ENCODE results near the gene NRCAM.
"Not testable (repeated sequence)": the region's sequence is repeated elsewhere in the genome, so short reads cannot be mapped to it uniquely, and the experiment has no call there.

Gene NRCAM

DNA sequence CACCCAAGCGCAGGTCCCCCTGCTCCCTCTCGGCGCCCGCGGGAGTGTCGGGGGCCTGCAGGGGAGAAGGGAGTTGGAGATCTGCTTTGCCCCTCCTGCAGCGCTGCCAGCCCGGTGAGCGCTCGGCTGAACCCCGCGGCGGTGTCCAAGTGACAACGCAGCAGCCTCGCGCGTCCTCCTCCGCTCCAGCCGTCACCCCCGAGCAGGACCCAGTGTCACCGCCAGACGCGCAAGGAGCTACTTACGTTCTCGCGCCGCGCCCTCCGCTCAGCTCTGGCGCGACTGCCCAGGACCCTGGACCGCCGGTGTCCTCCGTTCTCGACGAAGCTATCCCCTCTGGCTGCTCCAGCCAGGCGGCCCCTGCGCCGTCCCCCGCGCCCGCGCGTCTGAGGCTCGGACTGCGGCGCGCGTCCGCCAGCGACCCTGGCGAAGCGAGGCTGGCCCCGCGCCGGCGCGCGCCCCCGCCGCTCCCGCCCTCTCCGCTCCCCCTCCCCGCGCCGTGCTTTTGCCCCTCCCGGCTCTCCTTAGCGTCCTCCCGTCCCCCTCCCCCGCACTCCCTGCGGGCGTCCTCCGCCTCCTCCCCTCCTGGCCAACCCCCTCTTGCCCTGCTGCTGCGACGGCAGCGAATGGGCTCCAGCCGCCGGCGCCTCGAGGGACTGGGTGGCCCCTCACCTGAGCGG is at the start of gene NRCAM:
NRCAM (minus strand) TSS at position 439 of the 680 bp plus-strand sequence. CDS start 216,372 bp downstream, outside the sequence.
- DNase-seq (ENCODE audit: low read depth in 2 of 2): no peak

DNA sequence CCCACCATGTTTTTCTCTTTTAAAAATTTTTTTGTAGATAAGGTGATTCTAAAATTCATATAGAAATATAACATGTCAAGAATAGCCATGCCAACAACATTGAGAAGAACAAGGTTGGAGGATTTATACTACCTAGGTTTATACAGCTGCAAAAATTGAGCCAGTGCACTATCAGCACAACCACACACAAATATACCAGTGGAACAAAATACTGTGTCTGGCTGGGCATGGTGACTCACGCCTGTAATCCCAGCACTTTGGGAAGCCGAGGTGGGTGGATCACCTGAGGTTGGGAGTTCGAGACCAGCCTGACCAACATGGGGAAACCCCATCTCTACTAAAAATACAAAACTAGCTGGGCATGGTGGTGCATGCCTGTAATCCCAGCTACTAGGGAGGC is 48.3 kb upstream of the NRCAM start:
- DNase-seq (ENCODE audit: low read depth in 2 of 2): not testable (repeated sequence)

DNA sequence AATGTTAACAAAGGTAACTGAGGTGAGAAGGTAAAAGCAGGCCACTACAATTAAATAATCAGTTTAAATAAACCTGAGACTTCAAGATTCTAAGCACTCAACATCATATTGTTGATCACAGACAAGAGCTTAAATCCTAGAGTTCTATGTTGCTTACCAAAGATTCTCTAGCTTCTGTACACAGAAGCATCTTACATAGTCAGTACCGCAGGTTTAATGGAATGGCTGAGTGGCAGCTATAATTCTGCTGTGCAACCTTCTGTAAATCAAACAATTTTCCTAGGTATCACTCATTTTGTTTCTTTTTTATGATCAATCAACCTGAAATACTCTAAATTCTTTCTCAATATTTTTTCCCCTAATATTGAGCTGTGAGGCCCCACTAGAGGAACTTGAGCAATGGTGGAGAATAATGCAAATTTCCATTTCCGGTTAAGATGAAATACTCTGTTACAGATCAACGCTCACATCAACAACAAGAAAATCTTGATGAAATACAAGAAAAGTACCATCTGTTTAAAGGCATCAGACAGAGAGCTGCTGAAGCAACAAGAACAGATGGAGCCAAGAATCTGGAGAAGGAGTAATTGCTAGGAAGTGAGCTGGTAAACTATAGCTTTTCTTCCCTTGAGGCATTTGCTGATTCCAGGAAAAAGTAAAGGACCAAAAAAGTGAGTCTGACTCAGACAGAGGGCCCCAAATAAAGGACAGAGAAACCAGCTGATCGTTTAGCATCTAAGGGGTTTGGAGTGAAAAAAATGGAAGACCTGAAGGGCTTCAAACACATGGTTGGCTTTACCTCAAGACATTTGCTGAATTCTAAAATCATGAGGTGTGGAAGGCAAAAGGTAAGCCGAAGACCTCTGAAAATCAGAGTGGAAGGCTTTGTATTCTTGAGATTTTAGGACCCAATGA is 47.1 kb upstream of the NRCAM start:
- no peak for DNase-seq (ENCODE audit: low read depth in 2 of 2)

DNA sequence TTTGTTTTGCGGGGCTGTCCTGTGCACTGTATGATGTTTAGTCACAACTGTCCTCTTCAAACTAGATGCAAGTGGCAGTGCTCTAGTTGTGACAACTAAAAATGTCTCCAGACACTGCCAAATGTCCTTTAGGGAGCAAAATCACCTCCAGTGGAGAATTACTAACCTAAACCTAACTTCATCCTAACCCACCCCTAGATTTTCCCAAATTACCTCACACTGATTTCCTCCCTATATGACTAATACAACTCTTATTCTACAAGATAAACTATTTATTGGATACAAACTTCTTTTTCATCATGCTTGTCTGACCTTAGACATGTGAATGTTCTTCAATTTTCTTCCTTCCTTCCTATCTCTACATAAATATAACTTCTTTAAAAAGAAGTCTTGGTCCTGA is 43.3 kb upstream of the NRCAM start:
- no peak for DNase-seq (ENCODE audit: low read depth in 2 of 2)

DNA sequence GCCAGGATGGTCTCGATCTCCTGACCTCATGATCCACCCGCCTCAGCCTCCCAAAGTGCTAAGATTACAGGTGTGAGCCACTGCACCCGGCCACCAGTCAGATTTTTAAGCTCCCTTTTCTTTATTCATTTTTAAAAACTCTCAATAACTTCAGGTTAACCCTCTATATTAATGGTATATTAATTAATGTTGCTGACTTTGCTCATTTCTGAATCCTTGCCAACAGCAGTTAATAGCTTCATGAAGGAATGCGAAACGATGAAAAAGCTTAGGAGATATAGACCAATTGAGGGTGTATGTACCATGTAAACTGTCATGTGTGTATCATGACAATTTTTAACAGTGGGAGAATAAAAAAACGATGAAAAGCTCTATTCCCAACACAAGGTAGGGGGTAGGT is 42.2 kb upstream of the NRCAM start:
- DNase-seq (ENCODE audit: low read depth in 2 of 2): no peak

DNA sequence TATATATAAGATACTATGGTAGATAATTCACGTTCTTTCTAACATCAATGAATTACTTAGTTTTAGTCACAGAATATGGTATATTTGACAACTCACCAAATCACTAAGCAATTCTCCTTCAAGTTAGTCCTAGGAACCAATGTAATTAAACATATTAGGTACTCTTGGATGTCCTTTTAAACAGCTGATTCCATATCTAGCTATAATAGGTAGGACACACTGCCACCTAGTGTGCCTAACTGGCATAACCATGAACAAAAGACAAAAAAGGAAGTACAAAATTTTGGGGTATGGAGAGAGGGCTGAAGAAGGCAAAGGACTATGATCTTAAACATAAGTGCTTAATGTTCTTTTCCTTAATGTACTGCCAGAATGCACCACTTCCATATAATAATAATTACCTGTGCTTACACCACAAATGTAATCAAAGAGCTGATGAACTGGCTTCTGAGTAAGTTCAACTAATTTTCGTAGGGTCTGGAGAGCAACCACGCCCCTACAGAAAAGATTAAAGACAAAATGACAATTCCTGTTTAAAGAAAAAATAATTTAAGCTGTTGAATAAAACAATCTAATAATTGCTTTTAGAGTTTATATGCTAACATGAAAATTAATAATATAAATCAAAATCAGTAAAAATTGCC is 41.0 kb upstream of the NRCAM start:
- DNase-seq (ENCODE audit: low read depth in 2 of 2): peak in 1 of 2 donors; percentile 4

DNA sequence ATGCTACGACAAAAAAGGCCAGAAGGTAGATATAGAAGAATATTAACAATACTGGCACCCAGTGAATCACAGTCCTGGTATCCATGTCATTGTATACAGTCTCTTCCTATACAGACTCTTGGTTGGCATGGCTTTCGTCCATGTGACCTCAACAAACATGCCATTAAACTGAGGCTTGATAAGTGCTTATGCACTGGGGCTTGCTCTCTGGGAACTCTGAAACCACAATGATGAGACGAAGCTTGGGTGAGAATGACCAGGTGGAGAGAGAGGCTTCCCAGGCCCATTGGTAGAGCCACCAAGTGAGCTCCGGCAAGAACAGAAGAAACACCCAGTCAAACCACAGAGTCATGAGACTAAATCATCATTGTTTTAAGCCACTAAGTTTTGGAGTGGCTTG is 36.5 kb upstream of the NRCAM start:
- no peak for DNase-seq (ENCODE audit: low read depth in 2 of 2)

DNA sequence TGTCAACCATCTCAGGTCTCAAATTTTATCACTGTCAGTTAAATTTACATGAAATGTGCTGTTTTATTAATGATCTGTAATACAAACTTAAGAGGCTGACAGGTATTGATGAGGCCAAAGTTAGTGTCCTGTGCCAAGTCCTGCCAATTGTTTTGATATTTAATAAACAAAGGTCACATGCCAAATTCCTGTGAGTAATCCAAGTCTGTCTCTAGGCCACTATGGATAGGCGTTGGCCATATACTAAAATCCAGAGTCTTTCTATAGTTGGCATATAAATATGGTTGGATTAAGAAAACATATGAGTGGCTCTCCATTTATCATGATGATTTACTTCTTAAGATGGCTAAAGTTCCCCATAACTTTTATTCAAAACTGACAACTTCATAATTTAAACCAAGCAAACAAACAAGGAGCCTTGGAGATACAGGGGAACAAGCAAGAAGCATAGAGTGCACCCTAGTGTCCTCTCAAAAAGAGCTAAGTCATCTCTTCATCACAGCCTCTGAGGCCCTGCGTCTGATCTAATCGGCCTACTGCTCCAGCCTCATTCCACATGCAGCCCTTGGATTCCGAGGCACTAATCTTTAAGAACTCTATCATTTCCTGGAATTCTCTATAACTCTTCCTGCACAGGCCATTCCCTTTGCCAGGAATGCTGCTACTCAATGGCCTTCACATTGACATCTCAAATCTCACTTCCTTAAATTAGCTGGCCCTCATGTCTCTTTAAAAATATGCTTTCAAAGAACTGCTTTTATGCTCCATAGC is 32.7 kb upstream of the NRCAM start:
- no peak for DNase-seq (ENCODE audit: low read depth in 2 of 2)

DNA sequence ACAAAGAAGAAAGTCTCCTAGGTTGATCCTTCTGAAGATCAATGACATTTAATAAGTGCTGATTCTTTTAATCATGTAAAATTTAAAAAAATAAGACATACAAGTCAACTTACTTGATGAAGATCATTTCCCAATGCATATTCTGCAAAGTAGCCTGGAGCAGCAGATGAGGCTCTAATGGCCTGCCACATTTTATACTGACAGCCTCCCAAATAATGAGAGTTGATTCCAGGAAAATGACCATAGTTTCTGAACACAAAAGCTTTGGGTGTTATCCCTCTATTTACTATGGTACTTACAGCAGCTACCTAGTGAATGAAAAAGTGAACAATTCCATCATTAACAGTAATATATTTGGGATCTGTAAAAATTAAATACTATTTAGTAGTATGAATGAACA is 31.4 kb upstream of the NRCAM start:
- DNase-seq (ENCODE audit: low read depth in 2 of 2): no peak

DNA sequence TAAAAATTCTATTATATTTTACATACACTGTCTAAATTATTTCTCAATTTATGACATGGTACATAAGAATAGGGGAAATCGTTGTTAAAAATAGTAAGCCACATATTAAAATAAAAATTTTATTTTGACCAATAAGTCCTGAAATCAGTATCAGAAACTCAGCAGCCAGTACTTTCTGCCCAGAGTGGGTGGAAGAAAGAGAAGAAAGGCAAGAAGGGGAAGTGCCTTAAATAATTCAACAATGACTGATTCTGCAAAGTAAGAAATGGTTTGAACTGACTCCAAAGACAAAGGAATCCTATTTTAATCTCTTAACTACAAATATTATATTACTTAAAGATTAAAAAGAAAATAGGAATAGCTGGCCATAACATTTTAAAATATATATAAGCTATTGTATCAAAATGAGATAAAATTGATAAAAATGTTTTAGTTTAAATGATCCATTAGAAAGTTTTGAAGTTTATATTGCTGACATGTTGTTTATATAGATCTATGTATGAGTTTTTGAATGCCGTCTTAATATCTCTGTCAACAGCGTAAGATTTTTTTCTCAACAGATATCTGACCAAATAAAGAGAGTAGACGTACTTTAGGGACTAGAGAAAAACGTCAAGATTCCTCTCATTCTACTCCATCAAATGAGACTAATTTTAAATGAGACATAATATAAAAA is 30.2 kb upstream of the NRCAM start:
- DNase-seq (ENCODE audit: low read depth in 2 of 2): no peak

DNA sequence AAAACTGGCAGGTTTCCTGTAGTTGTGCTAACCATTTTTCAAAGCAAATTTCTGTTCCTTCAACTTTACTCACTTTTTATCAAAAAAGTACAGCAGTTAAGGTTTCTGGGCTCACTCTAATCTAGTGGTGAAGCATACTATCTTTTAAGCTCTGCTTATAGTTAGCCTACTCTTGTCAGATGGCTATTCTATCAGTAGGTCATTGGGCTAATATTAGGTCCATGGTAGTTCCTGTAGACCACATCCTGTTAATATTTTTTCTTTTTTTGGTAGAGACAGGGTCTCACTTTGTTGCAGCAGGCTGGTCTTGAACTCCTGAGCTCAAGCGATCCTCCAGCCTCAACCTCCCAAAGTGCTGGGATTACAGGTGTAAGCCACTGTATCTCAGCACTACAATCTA is 27.9 kb upstream of the NRCAM start:
- DNase-seq (ENCODE audit: low read depth in 2 of 2): no peak

DNA sequence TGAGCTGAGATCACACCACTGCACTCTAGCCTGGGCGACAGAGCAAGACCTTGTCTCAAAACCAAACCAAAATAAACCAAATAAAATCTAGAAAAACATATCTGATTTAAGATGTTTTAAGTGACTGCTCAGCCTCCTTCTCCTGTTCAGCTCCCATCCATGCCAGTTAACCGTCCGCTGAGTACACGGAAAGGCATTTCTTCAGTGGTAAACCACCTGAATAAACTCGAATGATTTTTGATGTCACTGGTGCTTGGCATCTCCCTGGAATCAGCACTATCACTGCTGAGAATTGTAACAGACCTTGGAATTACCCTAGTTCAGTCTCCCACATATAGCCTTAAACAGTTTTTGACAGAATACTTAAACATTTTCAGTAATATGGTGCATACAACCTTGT is 24.1 kb upstream of the NRCAM start:
- DNase-seq (ENCODE audit: low read depth in 2 of 2): no peak

DNA sequence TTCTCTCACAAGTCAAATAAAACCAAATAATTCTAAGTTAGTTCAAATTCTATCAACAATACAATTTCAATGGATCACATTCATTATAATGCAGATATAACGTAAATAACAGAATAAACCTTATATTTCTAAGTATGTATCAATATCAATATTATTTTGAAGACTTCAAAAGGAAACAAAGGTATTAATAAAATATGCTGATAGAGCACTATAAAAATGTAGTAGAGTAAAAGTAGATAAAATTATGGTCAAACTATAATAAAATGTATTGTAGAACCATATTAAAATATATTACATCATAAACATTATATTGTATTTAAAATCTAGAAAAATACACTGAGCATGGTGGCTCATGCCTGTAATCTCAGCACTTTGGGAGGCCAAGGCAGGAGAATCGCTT is 23.5 kb upstream of the NRCAM start:
- DNase-seq (ENCODE audit: low read depth in 2 of 2): no peak

DNA sequence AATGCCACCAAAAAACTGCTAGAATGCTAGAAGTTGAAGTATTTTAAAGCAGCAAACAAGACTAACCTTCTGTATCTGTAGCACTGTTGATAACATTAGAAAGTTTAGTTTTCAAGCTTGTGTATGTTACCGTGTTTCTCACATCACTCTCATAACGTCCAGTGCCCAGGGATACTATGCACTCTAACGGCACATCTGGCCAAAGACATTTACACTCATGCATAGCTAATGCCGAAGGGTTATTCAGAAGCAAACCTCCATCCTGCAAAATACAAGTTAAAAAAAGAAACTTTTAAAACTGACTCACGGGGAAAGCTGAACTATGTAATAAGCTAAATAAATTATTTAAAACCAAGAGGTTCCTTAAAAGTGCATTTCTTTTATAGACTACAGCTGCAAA is 22.9 kb upstream of the NRCAM start:
- no peak for DNase-seq (ENCODE audit: low read depth in 2 of 2)

DNA sequence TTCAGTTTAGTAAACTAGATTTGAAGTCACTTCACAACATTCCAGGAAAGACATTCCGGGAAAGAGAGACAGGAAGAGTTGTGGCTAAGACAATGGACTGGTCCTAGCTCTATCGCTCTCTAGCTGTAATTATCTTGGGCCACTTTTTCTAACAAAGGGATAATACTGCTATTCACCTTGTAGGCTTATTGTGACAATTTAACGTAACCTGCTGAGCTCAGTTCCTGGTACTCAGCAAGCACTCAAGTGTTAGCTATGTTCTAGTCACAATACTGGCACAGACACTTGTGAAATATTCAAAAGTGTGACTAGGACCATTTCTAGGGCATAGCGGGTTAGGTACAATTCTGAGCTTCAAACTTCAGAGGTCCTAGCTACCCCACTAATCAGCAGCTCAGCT is 12.0 kb upstream of the NRCAM start:
- DNase-seq (ENCODE audit: low read depth in 2 of 2): no peak

DNA sequence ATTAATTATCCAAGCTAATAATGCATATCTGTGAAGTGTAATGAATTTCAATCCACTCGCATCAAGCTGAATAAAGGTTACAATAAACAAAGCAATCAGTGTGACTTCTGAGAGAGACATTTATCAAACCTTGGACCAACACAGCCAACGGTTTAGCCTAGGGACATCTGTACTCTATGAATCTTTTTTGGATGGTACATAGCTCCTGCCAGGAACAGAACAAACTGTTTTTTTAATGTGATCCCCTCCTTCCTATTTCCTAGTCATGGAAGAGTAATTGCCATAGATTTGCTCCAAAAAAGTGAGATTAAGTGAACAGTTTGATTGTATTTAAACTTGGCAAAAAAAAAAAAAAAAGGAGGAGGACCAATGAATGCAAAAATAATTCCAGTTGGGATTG is 11.2 kb upstream of the NRCAM start:
- DNase-seq (ENCODE audit: low read depth in 2 of 2): no peak

DNA sequence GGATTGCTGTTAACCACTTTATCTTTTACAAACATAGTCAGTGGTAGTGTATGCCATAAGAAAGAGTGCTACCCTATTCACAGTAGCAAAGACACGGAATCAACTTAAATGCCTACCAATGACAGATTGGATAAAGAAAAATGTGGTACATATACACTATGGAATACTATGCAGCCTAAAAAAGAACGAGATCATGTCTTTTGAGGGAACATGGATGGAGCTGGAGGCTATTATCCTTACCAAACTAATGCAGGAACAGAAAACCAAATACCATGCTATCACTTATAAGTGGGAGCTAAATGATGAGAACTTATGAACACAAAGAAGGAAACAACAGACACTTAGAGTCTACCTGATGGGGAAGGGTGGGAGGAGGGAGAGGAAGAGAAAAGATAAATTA is 10.1 kb upstream of the NRCAM start:
- DNase-seq (ENCODE audit: low read depth in 2 of 2): not testable (repeated sequence)

DNA sequence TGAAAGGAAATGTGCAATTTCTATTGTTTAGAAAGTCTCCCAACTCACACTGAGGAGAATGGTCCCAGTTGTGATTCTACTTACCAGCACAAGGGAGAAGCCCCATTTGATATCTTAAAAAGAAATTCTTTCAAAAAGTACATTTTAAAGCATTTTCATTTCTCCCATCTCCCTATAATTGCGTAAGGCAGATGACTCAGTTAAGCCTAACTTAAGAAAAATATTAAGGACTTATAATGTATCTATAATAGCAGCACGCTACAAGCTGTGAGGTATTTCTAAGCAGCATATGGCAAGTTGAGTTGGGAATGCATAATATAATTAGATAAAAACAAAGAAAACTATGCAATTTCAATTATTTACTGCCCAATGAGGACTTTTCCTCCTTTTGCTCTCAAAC is 8.5 kb upstream of the NRCAM start:
- no peak for DNase-seq (ENCODE audit: low read depth in 2 of 2)

DNA sequence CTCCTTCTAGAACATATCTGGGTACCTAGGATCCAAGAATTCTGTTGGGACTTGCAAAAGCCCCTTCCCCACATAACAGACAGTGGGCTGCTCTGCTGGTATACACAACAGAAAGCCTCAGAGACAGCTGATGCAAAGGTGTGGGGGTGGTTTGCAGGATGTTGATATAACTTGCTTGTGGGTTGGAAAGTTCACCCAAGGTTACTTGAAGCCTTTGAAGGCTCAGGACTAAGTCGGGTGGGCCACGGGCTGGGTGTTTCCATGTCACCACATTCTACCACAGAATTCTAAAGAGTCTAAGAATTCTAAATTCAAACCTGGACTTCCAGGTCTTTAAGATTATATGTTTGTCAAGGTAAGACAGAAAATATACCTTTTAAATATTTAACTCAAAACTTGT is 7.4 kb upstream of the NRCAM start:
- no peak for DNase-seq (ENCODE audit: low read depth in 2 of 2)

DNA sequence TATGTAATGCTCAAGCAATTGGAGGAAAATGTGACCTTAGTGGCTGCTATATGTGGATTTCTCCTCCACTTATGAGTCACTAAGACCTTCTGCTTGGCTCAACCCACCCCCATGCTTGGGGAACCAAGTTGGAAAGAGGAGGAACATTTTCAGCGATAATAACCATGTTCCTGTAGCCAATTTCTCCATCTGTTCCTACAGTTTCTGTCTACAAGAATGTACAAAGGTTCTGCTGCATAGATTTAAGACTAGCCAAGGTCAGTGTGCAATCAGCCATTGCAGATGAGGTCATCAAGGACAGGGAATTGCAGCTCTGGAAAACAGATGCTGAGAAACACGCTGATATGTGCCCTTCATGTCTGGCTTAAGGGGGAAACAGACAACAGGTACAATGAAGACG is 5.6 kb upstream of the NRCAM start:
- no peak for DNase-seq (ENCODE audit: low read depth in 2 of 2)

DNA sequence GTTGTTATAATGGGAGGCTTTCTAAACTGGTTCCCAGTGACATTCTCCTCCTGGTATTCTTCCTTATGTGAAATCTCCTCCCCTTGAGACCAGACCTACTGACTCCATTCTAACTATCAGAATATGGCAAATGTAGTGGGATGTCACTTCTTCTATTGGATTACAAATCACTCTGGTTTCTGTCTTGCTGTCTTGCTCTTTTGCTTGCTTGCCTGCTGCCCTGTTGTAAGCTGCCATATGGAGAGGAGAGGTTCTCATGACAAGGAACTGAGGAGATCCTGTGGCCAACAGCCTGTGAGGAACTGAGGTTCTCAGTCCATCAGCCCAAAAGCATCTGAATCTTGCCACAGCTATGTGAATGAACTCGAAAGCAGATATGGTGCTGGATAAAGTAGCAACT is 4.7 kb upstream of the NRCAM start:
- no peak for DNase-seq (ENCODE audit: low read depth in 2 of 2)
